Measurements from ENCODE around the gene TMA7. TPM values are rescaled to one million over a fixed set of nuclear protein-coding genes. Genes with fewer than 3 reads are reported as not detected.

TMA7 gene
- total RNA-seq, 1 donor from 2014 or later = 144 TPM

DNA sequence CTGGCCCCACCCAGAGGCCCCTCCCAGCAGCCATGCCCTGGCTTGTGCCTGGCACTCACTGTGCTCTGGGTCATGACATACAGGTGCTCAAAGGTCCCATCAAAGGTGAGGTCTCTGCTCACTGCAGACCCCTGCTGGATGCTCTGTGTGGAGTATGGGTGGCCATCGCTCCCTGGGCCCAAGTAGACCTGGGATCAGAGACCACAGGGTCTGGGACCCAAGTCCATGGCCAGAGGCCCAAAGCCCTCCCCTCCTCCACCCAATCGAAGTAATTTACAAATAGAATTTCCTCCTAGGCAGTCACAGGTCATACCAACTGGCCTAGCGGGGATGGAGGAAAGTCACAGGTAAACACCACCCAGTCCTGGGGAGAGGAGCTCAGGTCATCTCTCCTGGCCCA is 17.8 kb upstream of the TMA7 start:
- DNase-seq (ENCODE audit: low spot score) = no peak

DNA sequence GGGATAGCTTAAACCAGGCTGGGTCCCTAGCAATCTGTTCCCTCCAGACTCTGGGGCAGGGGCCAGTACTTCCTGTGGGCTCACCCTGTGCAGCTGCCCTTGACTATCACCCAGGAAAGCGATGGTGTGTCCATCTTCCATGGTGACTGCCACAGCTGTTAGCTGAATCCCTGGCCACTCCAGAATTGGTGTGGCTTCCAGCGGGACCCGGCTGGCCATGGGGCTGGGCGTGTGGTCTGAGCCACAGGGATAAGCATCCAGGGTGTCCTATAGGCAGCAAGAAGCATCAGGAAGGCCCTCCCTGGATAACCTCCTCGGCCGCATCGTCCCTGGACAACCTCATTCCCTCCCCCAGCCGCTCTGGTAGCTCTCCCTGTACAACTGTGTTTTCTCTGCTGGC is 17.4 kb upstream of the TMA7 start:
- DNase-seq (ENCODE audit: low spot score) = no peak

DNA sequence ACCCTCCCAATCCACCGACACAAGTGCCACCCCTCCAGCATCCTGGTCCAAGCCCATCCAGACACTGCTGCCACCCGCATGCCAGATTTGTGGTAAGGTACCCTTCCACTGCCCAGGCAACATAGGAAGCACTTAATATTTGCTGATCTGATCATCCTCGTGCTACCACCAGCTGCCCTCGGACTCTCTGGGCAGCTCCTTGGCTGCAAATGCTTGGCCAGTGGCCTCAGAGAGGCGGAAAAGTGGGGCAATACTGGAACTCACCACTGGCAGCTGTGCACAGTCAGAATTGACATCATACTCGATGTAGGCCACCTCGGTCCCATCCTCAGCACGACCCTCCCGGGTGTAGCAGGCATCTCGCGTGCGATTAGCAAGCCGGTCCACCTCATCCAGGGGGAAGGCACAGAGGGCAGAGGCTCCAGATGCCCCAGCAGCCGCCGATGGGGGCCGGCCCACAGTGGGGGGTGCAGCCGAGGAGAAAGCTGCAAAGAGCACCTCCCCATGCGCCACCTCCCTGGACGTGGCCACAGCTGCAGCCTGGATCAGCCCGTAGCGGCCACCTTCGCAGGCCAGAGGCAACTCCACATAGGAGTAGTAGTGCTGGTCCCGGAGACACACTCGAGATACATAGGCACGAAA is 16.7 kb upstream of the TMA7 start:
- DNase-seq (ENCODE audit: low spot score) = no peak

DNA sequence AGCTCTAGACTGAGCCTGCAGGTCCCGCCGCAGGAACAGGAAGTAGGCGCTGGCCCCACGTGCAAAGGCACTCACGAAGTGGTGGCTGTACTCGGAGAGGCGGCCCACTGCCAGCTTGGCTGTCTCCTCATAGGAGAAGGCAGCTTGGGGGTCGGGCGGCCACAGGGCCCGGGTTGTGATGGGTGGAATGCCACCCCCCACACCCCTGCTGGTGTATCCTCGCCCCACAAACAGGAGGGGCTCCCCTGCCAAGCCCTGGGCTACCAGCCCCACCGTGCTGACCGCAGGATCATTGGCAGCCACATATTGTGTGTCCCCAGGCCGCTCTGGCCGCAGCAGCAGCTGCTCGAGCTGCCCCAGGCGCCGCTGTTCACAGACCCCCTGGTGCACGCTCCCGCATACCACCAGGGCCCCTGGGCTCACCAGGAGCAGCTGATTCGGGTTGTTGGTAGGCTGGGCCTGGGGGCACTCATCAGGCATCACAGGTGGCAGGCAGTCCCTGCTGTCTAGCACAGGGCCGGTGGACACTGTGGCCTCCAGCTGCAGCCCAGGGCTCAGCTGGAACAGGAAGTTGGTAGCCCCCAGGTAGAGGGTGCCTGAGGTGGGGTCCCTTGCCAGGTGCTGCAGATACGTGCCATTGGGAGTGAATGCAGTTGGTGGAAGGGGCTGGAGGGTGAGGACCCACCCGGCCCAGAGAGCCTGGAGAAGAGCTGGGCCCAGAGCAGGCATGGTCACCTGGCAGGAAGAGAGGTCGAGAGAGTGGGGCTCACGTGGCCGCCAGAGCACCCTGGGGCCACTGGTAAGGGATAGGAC is 16.0 kb upstream of the TMA7 start:
- DNase-seq (ENCODE audit: low spot score) = no peak

DNA sequence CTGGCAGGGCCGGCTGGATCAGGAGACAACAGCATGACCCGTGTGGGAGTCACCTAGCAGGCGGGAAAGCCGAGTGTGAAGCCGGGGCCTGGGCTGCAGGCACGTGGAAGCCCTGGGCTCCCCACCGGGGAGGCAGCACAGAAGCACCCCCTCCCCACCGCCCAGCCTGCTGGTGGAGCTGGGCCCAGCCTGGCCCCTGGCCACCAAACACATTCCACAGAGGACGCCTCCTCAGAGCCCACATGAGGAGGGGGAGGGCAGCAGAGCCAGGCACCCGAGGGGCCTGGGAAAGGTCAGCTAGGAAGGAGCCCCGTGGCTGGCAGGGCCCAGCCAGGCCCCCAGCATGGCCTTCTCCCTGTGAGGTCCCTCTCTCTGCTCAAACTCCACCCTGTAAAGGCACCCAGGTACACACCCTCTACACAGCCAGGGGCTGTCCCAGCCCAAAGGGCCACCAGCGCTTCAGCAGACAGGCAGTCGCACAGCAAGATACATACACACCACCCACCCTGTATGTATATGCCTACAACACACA is 14.7 kb upstream of the TMA7 start:
- no peak for DNase-seq (ENCODE audit: low spot score)

DNA sequence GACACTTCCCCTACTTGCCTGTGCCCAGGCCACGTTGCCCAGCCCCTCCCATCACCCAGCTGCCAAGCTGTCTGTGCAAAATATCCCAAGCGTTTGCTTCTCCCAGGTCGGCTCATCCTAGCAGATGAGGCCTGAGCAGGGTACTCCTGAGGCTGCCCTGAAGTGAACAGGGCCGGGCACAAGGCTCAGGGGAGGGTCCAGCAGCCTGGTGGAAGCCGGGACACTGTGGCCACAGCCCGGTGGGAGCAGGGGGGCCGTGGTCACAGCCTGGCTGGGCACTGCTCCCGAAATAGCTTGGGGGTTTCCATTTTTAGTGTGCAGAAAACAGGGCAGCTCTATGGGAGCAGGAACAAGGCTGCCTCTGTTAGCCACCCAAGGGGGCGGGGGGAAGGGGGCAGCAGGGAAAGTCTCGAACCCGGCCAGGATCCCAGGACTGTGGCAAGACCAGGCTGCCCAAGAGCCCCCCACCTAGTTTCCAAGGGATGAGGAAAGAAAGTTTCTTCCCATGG is 13.6 kb upstream of the TMA7 start:
- DNase-seq (ENCODE audit: low spot score) = no peak

DNA sequence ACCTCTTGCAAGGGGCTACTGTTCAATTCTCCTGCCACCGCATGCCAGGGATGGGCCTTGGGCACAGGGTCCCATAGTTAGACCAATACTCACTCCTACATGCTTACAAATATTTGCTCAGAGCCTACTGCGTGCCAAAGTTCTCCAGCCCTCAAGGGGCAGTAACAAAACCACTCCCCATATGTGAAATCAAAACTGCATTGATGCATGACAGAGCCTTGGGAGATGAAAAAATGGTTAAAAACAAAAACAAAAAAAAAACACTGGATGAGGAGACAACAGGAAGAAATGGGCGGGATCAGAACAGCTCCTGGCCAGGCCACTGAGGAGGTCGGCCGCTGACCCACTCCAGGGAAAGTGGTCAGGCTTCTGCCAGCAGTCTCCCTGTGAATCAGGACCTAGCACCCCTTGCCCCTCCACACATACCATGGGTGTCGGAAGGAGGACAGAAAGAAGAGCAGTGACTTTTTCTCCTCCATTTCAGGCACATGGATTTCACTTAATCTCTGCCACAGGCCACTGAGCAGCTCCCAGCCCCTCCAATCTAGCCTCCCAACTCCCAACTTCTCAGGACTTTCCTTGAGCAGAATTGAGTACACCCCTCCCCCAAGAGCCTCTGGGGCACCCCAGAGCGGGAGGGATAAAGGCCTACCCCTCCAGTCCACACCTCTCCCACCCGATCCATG is 13.0 kb upstream of the TMA7 start:
- DNase-seq (ENCODE audit: low spot score) = no peak

DNA sequence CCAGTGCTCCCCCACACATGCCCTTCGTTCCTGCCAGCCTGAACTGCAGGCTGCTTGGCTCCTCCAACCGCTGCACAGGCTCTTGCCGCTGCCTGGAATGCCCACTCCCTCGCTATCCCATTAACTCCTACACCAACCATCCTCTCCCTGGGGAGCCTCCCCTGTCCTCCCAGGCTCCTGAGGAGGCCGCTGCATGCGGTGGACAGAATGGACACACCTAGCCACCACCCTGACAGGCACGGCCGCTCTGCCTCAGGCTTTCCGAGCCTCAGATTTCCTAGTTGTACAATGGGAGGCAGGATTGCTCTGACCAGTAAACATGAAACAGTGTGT is 12.5 kb upstream of the TMA7 start:
- no peak for DNase-seq (ENCODE audit: low spot score)

DNA sequence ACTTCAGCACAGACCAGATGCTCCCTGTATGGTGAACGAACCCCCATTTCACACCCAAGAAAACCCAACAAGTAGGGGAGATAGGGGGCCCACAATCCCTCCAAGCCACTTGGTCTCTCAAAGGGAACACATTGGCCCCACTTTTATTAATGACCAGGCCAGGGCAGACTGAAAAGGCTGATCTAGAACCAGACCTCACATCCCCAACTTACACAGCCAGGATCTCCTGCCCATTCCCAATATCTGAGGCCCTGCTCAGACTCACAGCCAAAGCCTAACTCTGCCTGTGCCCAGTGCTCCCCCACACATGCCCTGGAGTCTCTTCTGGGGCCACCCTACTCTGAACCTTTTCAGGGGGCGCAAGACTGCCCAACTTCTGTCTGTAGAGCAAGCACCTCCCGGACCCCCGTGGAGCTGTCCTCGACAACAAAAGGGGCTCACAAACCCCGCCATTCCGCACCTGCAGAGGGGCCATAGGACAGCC is 11.9 kb upstream of the TMA7 start:
- no peak for DNase-seq (ENCODE audit: low spot score)

DNA sequence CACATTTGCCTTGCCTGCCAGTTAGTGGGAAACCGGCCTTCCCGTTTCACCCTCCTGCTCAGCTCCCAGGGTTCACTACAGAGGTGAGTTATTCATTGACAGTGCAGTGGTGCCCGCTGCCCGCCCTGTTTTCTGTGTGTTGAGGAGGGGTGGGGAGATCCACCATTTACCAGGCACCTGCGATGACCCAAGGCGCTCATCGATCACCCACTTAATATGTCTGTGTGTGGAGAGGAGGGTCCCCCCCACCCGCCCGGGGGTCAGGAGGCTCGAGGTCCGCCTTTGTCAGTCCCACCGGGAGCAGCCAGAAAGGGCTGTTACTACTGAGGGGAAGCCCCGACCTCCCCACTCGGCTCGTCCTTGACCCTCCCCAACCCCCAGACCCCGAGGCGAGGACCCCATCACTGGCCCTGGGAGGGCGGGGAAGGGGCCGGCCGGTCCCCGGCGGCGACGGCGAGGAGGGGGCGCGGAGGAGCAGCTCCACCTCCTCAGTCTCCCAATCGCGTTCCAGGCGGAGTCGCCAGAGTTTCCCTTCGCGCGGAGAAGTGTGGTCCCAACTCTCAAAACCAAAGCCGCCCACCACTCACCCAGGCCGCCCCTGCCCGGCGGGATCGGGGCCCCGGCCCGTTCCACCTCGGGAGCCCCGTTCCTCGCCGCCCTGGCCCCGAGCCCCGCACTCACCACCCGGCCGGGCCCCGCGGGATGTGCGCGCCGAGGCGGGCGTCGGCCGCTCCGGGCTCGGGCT is 11.3 kb upstream of the TMA7 start:
- no peak for DNase-seq (ENCODE audit: low spot score)

DNA sequence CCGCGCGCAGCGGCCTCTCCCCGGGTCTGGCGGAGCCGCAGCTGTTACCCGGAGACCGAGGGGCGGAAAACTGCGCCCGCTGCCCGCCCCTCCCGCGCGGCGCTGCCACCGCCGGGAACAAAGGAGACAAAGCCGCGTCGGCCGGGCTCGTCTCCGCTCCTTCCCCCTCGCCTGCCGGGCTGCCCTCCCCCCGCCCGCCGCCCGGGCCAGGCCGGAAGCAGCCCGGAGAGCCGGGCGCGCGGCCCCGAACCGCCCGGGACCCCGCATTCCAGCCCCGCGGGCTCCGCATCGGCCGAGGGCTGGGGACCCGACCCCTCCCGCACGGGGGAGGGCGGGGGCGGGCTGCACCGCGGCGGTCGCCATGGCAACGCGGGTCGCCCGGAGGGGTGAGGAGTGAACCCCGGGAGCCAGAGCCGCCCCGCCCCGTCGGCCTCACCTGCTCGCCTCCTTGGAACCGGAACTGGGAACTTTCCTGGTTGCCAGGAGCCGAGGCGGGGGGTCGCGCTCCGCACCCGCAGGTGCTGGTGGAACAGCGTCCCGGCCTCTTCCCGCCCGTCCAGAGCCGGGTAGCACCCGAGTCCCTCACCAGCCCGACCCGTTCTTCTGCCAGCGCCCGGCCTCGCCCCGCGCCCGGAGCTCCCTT is 10.6 kb upstream of the TMA7 start:
- no peak for DNase-seq (ENCODE audit: low spot score)

DNA sequence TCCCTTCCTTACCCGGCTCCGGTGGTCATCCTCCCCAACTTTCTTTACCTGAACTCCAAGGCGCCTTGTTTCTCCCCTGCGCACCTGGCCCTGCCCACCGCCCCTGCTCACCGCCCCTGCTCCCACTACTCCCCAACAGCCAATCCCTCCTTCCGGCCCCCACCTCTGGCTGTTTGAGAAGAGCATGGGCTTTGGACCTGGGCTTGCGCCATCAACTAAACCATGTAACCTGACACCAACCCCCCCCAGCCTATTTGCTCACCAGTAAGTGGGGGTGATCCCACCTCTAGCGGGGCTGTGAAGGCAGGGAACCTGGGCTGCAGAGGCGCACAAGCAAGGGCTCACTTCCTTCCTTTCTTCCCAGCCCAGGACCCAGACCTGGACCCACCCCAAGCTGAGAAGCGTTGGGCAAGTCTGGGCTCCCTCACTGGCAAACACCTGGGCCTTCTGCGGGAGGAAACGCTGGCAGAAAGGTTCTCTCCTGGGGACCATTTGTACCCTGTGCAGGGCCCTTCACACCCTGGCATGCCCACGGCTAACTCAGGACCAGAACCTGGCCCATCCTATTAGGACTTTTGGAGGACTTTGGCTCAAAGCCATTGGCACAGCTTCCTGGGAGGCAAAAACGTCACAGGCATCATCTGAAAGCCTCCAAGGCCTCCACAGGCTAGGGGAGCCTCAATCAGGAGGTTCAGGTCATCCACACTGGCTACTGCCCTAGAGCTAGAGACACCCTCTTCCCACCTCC is 9.9 kb upstream of the TMA7 start, which contains the start of gene PLXNB1:
Gene PLXNB1 (minus strand): TSS at position 127 of the 748 bp plus-strand sequence. CDS start 5,475 bp downstream, outside the sequence.
- DNase-seq (ENCODE audit: low spot score) = no peak

DNA sequence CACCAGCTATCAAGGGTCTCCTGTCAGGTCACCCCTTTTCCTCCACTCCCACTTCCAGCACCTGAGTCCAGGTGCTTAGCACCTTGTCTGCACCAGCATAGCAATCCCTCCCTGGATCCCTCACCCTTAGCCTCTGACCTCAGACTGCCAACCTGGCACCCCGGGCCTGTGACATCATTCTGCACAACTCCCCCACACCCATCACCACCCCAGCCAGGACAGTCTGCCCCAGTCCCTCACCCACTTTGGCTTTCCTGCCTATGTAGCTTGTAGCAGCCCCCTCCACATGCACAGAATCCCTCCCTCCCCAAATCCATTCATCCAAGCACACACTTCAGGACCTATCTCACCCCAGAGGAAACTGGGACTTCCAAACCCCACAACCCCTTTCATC is 9.4 kb upstream of the TMA7 start:
- no peak for DNase-seq (ENCODE audit: low spot score)

DNA sequence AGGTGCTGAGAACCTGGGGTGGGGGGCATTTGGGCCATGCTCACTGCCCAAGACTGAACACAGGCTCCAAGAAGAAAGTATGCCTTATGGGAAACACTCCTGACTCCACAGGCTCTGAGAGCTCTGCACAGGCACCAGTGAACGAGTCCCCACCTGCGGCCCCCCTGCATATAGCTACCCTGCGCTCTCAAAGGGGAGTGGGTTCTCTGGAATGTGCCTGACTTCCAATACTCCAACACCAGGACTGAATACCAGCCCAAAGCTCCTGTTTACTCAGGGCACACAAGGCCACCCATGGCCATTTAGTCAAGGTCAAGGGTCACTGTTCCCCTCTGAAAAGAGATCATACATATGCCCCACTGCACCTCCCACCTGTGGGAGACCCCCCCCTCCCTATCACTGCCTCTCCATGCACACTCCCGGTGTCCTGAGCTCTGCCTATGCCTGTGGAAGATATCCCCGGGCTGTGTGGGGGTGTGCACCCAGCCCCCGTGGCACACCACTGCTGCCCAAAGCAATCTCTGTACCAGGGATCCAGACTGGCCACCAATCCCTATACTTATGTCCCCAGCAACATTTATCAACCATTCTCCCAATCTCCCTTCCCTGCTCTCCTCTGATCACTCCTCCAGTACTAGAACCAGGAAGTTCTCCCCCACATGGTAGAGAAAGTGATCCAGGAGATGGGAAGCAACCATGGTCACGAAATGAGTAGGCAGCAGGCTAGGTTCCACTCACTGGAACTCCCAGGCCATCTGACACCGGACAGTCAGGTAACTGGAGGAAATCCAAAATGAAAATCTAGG is 8.6 kb upstream of the TMA7 start:
- no peak for DNase-seq (ENCODE audit: low spot score)

DNA sequence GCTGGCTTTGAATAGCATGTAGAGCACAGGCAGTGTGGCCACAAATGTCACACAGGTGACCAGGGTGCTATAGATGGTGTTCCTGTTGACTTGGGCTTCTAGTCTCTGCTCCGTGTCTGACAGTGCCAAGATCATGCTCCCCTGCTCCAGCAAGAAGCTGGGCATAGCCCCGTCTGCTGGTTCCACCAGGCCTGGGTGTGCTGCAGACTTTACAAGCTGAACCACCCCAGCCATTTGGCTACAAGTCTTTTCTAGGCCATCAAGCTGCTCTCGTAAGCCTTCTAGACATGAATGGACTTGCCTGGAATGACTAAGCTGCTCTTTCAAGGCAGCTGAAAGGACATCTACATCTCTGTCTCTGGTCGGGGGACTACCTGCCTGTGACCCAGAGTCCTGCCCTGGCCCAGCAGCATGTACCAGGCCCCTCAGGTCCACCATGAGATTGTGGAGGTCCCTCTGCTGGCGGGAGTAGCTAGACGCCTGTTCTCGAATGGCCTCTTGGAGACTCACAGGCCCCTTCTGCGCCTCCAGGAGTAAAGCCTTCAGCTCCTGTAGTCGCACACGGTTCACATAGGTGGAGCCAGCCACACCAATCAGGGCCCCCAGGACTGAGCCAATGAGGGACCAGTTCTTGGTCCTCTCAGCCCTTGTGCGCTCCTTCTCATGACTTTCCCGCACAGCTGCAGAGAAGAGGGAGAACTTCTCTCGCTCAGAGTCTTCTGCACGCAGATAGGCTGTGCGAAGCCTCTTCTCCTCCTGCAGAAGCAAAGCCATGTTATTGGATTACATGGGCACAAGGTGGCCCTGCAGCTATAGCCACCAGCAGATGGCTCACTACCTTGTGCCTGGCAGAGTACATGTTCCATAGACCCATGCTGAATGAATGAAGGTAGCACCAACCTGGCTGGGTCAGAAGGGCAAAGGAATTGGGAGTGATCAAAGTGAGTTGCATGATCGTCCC is 7.4 kb upstream of the TMA7 start:
- DNase-seq (ENCODE audit: low spot score) = no peak

DNA sequence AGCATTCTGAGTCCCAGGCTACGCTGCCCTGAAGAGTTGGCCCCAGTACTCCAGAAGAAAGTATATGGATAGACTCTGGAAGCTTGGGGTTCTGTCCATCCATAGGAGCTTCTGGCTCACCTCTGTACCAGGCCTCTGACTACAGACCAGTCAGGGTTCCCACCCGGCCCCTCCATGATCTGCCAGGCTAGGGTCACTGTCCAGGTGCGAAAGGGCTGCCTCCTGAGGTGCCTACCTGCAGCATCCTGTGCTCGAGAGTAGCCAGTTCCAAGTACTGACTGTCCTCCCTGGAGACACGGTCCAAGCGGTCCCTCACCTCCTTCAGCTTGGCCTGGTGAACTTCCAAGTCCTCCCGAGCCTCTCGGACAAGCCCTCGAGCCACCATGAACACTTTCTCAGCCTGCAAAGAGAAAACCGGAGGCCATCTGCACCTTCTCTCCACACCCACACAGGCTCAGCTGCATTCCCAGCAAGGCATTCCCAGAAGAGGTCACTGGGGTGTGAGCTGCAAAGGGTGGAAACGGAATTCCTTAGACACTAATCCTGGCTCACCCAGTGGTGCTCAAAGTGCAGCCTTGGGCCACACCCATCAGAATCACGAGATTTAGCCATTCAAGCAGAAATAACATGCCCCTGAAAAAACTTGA is 6.5 kb upstream of the TMA7 start:
- DNase-seq (ENCODE audit: low spot score) = no peak

DNA sequence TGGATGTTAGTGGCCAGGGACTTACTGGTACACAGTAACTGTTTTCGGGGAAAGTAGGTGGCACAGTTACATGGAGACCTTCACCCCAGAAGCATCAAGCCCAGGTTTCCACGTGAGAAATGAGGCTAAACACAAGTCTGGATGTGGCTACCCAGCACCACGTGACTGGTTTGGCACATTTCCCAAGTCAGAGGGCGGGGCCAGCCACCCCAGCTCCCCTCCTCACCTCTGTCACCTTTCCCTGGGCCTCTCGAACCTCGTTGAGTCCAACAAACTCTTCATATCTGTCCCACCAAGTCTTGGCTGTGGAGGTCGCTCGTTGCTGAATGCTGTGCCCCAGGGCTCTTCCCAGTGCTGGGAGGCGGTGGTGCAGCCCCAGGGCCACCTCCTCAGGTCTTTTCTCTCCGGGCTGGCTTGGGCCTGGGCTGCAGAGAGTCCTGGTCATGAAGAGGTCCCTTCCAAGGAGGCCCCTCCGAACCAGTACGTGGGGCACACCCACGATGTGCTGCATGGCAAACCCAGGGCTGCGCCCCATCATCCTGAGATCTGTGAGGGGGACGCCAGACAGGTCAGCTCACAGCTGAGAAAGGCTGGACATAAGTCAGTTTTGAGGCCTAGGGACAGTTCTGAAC is 5.3 kb upstream of the TMA7 start:
- DNase-seq (ENCODE audit: low spot score) = no peak

Measured in mesenteric fat pad (tissue), 1 donor.